Measurements from ENCODE around the gene WDFY2. TPM values are rescaled to one million over a fixed set of nuclear protein-coding genes. Genes with fewer than 3 reads are reported as not detected.

WDFY2 gene
- total and polyA plus RNA-seq, 2 of the 13 experiments (the other 11 are each of a cell fraction or from before 2014, with no cell fraction given), result 22.6 to 27.0 TPM

DNA sequence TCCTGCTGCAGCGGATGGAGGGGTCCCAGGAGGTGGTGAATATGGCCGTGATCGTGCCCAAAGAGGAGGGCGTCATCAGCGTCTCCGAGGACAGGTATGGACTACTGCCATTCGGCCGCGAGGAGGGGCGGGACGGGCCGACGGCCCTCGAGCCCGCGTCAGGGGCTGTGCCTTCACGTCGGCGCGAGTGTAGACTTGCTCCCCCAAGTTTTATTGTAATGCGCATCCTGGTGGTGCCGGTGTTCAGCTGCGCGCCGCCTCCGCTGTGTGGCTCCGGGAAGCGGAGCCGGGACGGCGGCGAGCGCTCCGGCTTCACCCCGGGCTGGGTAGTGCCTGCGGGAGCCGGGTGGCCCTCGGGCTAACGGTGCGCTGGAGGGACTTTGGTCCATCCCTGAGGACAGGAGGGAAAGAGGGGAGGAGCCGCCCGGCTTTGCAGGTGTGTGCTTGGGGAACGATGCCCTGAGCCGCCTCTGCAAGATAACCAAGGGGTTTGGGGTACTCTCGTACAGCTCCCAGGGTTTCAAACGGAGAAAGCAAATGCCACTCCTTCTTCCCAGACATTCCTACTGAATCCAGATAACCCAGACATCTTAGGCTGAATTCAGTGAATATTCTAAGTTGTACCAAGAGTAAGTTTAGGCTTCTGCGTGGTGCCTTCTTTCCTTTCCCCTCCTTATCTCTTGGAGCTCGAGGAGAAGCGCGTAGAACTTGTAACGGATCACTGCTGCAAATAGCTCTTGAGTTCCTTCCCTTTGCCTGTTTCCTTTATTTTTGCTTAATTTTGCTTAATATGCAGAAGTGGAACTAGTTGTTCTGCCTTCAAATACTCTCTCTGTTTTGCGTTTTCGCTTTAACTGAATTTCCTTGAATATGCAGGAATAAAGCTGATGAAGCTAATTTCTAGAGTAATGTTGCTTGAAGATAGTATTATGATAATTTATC is 740 bp downstream of the WDFY2 start (continued):
- TF ChIP-seq, protein P1, sequence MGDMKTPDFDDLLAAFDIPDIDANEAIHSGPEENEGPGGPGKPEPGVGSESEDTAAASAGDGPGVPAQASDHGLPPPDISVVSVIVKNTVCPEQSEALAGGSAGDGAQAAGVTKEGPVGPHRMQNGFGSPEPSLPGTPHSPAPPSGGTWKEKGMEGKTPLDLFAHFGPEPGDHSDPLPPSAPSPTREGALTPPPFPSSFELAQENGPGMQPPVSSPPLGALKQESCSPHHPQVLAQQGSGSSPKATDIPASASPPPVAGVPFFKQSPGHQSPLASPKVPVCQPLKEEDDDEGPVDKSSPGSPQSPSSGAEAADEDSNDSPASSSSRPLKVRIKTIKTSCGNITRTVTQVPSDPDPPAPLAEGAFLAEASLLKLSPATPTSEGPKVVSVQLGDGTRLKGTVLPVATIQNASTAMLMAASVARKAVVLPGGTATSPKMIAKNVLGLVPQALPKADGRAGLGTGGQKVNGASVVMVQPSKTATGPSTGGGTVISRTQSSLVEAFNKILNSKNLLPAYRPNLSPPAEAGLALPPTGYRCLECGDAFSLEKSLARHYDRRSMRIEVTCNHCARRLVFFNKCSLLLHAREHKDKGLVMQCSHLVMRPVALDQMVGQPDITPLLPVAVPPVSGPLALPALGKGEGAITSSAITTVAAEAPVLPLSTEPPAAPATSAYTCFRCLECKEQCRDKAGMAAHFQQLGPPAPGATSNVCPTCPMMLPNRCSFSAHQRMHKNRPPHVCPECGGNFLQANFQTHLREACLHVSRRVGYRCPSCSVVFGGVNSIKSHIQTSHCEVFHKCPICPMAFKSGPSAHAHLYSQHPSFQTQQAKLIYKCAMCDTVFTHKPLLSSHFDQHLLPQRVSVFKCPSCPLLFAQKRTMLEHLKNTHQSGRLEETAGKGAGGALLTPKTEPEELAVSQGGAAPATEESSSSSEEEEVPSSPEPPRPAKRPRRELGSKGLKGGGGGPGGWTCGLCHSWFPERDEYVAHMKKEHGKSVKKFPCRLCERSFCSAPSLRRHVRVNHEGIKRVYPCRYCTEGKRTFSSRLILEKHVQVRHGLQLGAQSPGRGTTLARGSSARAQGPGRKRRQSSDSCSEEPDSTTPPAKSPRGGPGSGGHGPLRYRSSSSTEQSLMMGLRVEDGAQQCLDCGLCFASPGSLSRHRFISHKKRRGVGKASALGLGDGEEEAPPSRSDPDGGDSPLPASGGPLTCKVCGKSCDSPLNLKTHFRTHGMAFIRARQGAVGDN (CRISPR knock-in tag; IDR thresholded peaks at IDR 0.05), result peak; percentile 78
- TF ChIP-seq MAZ (IDR thresholded peaks at IDR 0.05; ENCODE audit: borderline replicate concordance, low read depth, low read length), result no peak
- 0 out of 2 replicates have a peak, but pooled peaks have one; percentile 28 for TF ChIP-seq MAZ (CRISPR knock-in tag; IDR thresholded peaks at IDR 0.05; ENCODE audit: low read depth)
- TF ChIP-seq TAF1 (CRISPR knock-in tag; IDR thresholded peaks at IDR 0.05), result peak; percentile 59
- TF ChIP-seq ZNF501 (CRISPR knock-in tag; IDR thresholded peaks at IDR 0.05), result peak; percentile 77; the same call in 1 of the 2 replicates
- peak; percentile 89; the same call in 1 of the 2 replicates for TF ChIP-seq CAMTA2 (CRISPR knock-in tag; IDR thresholded peaks at IDR 0.05; ENCODE audit: borderline replicate concordance)
- peak; percentile 69; the same call in 1 of the 2 replicates for TF ChIP-seq MYC (CRISPR knock-in tag; IDR thresholded peaks at IDR 0.05; ENCODE audit: borderline replicate concordance)
- peak; percentile 83; the same call in 1 of the 2 replicates for TF ChIP-seq KMT2A (CRISPR knock-in tag; IDR thresholded peaks at IDR 0.05)
- no peak for TF ChIP-seq BHLHE40 (IDR thresholded peaks at IDR 0.05; ENCODE audit: low read length)
- TF ChIP-seq, protein P2, sequence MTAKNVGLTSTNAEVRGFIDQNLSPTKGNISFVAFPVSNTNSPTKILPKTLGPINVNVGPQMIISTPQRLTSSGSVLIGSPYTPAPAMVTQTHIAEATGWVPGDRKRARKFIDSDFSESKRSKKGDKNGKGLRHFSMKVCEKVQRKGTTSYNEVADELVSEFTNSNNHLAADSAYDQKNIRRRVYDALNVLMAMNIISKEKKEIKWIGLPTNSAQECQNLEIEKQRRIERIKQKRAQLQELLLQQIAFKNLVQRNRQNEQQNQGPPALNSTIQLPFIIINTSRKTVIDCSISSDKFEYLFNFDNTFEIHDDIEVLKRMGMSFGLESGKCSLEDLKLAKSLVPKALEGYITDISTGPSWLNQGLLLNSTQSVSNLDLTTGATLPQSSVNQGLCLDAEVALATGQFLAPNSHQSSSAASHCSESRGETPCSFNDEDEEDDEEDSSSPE (CRISPR knock-in tag; IDR thresholded peaks at IDR 0.05), result 0 out of 2 replicates have a peak, but pooled peaks have one; percentile 9
- peak; percentile 53; the same call in 1 of the 2 replicates for TF ChIP-seq ZSCAN25 (CRISPR knock-in tag; IDR thresholded peaks at IDR 0.05)
- no peak for TF ChIP-seq ZNF446 (CRISPR knock-in tag; IDR thresholded peaks at IDR 0.05)
- 0 out of 2 replicates have a peak, but pooled peaks have one; percentile 34 for TF ChIP-seq ZNF780A (CRISPR knock-in tag; IDR thresholded peaks at IDR 0.05)
- no peak for TF ChIP-seq ZNF350 (CRISPR knock-in tag; IDR thresholded peaks at IDR 0.05; ENCODE audit: borderline replicate concordance, low read depth)
- TF ChIP-seq ESRRA (CRISPR knock-in tag; IDR thresholded peaks at IDR 0.05; ENCODE audit: low read depth), result peak; percentile 46
- TF ChIP-seq MED8 (CRISPR knock-in tag; IDR thresholded peaks at IDR 0.05; ENCODE audit: insufficient replicate concordance), result peak; percentile 24
- TF ChIP-seq FOXC1 (CRISPR knock-in tag; IDR thresholded peaks at IDR 0.05; ENCODE audit: borderline replicate concordance), result 0 out of 2 replicates have a peak, but pooled peaks have one; percentile 37
- no peak for TF ChIP-seq ZFP36 (IDR thresholded peaks at IDR 0.05; ENCODE audit: borderline replicate concordance, low read depth, low read length, partially characterized antibody)
- peak; percentile 47; the same call in 1 of the 2 replicates for TF ChIP-seq HNF4G (IDR thresholded peaks at IDR 0.05; ENCODE audit: borderline replicate concordance, low read depth, low read length)
- no peak for TF ChIP-seq HNF4G (CRISPR knock-in tag; IDR thresholded peaks at IDR 0.05; ENCODE audit: borderline replicate concordance, low read depth)
- TF ChIP-seq SRSF1 (optimal IDR thresholded peaks at IDR 0.05; ENCODE audit: low read depth, low read length), result peak; percentile 53
- TF ChIP-seq, protein P3, sequence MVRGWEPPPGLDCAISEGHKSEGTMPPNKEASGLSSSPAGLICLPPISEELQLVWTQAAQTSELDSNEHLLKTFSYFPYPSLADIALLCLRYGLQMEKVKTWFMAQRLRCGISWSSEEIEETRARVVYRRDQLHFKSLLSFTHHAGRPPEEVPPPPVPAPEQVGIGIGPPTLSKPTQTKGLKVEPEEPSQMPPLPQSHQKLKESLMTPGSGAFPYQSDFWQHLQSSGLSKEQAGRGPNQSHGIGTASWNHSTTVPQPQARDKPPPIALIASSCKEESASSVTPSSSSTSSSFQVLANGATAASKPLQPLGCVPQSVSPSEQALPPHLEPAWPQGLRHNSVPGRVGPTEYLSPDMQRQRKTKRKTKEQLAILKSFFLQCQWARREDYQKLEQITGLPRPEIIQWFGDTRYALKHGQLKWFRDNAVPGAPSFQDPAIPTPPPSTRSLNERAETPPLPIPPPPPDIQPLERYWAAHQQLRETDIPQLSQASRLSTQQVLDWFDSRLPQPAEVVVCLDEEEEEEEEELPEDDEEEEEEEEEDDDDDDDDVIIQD (CRISPR knock-in tag; IDR thresholded peaks at IDR 0.05; ENCODE audit: low read depth), result no peak

Data from HepG2 (cell line).